Measurements from ENCODE around the gene KIF25. TPM values are rescaled to one million over a fixed set of nuclear protein-coding genes. Genes with fewer than 3 reads are reported as not detected.

The KIF25 gene
- total RNA-seq, 1 experiment from 2014 or later = 0.39 TPM

DNA sequence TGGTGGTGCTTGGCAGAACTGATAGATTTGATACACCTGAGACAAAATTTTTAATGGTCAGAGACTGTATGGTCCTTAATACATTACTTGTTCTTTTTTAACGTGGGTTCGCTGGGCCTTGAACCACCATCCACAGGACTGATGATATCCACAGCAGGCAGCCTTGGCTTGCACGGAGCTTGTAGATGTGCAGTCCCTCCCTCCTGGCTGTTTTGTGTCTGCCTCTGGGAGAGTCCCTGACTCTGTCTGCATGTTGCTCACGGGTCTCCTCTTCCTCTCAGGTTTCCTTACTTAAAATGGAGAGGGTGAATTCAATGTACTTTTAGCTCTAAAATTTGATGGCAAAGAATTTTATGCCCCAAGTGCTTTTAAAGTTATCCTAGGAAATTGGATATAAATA is 17.5 kb downstream of the KIF25 start:
- Histone ChIP-seq H3K4me1 (ENCODE audit: insufficient read depth, low read length, poor library complexity, severe bottlenecking) (no peaks in the 10 kb centered on the region), H3K27ac (ENCODE audit: low read depth, low read length, poor library complexity, severe bottlenecking) (no peak overlapping the region), H3K27me3 (replicated peaks; ENCODE audit: insufficient read depth, low read depth, low read length, poor library complexity) (no peaks in the 10 kb centered on the region), H3K9me3 (ENCODE audit: low read depth, low read length, poor library complexity, severe bottlenecking) (peaks cover 23% of the 10 kb centered on the region), H3K36me3 (ENCODE audit: insufficient read depth, low read length, poor library complexity, severe bottlenecking) (no peaks in the 10 kb centered on the region), H3K4me3 (ENCODE audit: low read depth, low read length, poor library complexity, severe bottlenecking) (no peak overlapping the region)
- BruUV-seq (replicated peaks) = no TSS peak
- CTCF ChIA-PET = no interaction called here
- POLR2A ChIA-PET (ENCODE audit: low non-redundant PET) = no interaction called here
- TF ChIP-seq EZH2 (IDR thresholded peaks at IDR 0.05; ENCODE audit: borderline replicate concordance, low read depth, low read length, poor library complexity, severe bottlenecking) = no peak
- TF ChIP-seq, protein P1, sequence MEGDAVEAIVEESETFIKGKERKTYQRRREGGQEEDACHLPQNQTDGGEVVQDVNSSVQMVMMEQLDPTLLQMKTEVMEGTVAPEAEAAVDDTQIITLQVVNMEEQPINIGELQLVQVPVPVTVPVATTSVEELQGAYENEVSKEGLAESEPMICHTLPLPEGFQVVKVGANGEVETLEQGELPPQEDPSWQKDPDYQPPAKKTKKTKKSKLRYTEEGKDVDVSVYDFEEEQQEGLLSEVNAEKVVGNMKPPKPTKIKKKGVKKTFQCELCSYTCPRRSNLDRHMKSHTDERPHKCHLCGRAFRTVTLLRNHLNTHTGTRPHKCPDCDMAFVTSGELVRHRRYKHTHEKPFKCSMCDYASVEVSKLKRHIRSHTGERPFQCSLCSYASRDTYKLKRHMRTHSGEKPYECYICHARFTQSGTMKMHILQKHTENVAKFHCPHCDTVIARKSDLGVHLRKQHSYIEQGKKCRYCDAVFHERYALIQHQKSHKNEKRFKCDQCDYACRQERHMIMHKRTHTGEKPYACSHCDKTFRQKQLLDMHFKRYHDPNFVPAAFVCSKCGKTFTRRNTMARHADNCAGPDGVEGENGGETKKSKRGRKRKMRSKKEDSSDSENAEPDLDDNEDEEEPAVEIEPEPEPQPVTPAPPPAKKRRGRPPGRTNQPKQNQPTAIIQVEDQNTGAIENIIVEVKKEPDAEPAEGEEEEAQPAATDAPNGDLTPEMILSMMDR (conservative IDR thresholded peaks at IDR 0.05; ENCODE audit: low read depth, low read length) = no peak
- intact Hi-C loops (cut with micrococcal nuclease; ENCODE audit: unreplicated experiment) = no loop called here
- no peak for DNase-seq (ENCODE audit: low spot score)

DNA sequence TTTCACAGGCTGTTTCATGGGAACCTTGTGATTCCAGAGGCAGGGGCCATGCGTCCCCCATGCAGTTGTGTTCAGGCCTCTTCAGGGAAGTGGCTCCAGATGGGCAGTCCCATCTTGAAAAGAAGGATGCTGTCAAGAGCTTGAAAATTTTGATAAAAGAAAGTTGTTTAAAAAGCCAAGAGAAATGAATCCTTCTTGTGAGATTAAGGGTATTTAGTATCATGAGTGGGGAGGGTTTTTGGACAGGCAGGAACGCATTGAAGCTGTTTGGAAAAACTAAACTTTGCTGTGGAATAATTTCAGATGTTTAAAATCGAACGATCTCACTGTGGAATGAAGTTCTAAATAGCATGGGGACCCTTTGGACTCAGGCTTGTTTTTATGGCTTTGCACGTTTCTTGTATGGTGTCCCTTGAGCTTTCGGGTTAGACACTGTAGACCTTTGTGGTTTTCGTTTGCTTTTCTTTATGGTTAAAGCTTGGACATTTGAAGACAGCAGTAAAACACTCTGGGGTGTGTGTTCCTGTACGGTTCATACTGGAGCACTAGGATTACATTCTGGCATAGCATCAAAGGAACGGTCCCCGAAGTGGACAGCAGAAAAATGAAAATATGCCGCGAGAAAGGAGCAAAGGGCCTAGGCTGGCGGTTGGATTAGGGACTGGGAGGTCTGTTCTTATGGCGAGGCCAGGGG is 18.2 kb downstream of the KIF25 start:
- peaks cover 17% of the 10 kb centered on the region for H3K9me3 ChIP-seq (ENCODE audit: low read depth, low read length, poor library complexity, severe bottlenecking)
- ChIA-PET CTCF (no interaction called here), POLR2A (ENCODE audit: low non-redundant PET) (no interaction called here)
- no peak for DNase-seq (ENCODE audit: low spot score)
- no peaks in the 10 kb centered on the region for H3K27me3 ChIP-seq (replicated peaks; ENCODE audit: insufficient read depth, low read depth, low read length, poor library complexity)
- H3K4me3 ChIP-seq (ENCODE audit: low read depth, low read length, poor library complexity, severe bottlenecking) = no peak overlapping the region
- H3K27ac ChIP-seq (ENCODE audit: low read depth, low read length, poor library complexity, severe bottlenecking) = no peak overlapping the region
- TF ChIP-seq, protein P1 (conservative IDR thresholded peaks at IDR 0.05; ENCODE audit: low read depth, low read length) = no peak
- TF ChIP-seq EZH2 (IDR thresholded peaks at IDR 0.05; ENCODE audit: borderline replicate concordance, low read depth, low read length, poor library complexity, severe bottlenecking) = no peak
- intact Hi-C loops (cut with micrococcal nuclease; ENCODE audit: unreplicated experiment) = no loop called here
- BruUV-seq (replicated peaks) = no TSS peak
- no peaks in the 10 kb centered on the region for H3K36me3 ChIP-seq (ENCODE audit: insufficient read depth, low read length, poor library complexity, severe bottlenecking)
- no peaks in the 10 kb centered on the region for H3K4me1 ChIP-seq (ENCODE audit: insufficient read depth, low read length, poor library complexity, severe bottlenecking)

DNA sequence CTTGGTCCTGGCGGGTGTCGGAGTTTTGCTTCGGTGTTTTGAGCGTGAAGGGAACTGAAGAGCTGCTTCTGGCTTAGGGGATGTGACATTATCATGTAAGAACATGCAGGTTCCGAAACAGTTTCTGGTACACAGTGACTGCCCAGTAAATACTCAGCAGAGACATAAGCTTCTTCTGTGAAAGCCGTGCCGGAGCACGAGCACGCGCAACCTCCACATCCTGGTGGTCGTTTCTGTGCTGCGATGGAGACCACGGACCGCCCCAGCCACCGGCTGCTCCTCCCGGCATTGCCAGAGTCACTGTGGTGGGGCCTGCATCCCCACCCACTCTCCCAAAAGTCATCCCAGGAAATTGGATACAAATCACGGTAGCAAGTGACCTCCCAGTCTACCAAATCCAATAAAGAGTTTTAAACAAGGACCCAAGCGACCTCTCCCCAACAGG is 18.7 kb downstream of the KIF25 start:
- no peaks in the 10 kb centered on the region for H3K36me3 ChIP-seq (ENCODE audit: insufficient read depth, low read length, poor library complexity, severe bottlenecking)
- H3K4me1 ChIP-seq (ENCODE audit: insufficient read depth, low read length, poor library complexity, severe bottlenecking) = no peaks in the 10 kb centered on the region
- H3K27ac ChIP-seq (ENCODE audit: low read depth, low read length, poor library complexity, severe bottlenecking) = no peak overlapping the region
- DNase-seq (ENCODE audit: low spot score) = no peak
- POLR2A ChIA-PET (ENCODE audit: low non-redundant PET) = no interaction called here
- CTCF ChIA-PET = no interaction called here
- TF ChIP-seq, protein P1 (conservative IDR thresholded peaks at IDR 0.05; ENCODE audit: low read depth, low read length) = no peak
- TF ChIP-seq EZH2 (IDR thresholded peaks at IDR 0.05; ENCODE audit: borderline replicate concordance, low read depth, low read length, poor library complexity, severe bottlenecking) = no peak
- no peak overlapping the region for H3K4me3 ChIP-seq (ENCODE audit: low read depth, low read length, poor library complexity, severe bottlenecking)
- intact Hi-C loops (cut with micrococcal nuclease; ENCODE audit: unreplicated experiment) = no loop called here
- H3K9me3 ChIP-seq (ENCODE audit: low read depth, low read length, poor library complexity, severe bottlenecking) = peaks cover 12% of the 10 kb centered on the region
- no TSS peak for BruUV-seq (replicated peaks)
- no peaks in the 10 kb centered on the region for H3K27me3 ChIP-seq (replicated peaks; ENCODE audit: insufficient read depth, low read depth, low read length, poor library complexity)
